MM.1S (cell line): ENCODE data around the gene ELF4.

Source experiments
- EZH2 ChIP-seq: fragments of 300-600 bp; sonication (generic); optimal IDR thresholded peaks from 2 replicates; pipeline ENCODE3; 2017; ENCODE audit warnings: low read depth, mild to moderate bottlenecking, antibody characterized with exemption, low read length, mixed read lengths
- EZH2phosphoT487 ChIP-seq: fragments of 300-600 bp; sonication (generic); IDR thresholded peaks from 2 replicates; pipeline ENCODE4 v1.6.1; 2018; ENCODE audit warnings: antibody characterized with exemption, low read length
- TF ChIP-seq, protein P1 (sequence below): fragments of 300-600 bp; sonication (generic); IDR thresholded peaks from 2 replicates; pipeline ENCODE4 v1.5.1; 2016; ENCODE audit warnings: antibody characterized with exemption, low read length, mixed read lengths

DNA sequence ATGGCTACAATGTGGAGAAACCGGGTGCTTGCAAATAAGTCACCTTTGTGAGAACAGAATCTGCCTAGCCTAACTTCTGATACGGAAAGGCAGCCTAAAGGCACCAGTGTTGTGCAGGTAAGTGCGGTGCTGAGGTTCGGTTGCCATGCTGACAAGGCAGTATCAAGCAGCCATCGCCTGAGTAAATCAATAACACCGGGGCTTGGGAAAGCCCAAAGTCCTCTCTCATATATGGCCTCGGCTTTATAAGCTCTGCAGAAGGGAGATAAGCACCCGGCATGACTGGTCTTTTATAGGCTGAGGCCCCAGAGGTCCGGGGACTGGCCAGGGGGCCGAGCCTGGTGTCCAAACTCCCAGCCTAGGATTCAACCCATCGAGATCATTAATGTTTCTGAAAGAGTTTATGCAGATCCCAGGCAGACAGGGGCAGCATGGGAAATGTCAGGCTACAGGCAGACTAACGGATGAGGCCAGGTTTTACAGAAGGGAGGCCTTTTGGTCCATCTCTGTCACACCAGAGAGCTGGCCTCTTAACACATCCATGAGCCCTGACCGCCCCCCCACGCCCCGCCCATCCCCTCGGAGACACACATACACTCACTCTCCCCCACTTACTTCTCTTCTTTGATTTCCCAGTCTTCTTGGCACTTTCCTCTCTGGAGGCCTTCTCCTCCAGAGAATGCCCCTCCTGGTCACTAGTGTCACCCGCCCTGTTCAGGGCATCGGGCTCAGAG lies 38.5 kb downstream of the ELF4 start:
- TF ChIP-seq, protein P1, sequence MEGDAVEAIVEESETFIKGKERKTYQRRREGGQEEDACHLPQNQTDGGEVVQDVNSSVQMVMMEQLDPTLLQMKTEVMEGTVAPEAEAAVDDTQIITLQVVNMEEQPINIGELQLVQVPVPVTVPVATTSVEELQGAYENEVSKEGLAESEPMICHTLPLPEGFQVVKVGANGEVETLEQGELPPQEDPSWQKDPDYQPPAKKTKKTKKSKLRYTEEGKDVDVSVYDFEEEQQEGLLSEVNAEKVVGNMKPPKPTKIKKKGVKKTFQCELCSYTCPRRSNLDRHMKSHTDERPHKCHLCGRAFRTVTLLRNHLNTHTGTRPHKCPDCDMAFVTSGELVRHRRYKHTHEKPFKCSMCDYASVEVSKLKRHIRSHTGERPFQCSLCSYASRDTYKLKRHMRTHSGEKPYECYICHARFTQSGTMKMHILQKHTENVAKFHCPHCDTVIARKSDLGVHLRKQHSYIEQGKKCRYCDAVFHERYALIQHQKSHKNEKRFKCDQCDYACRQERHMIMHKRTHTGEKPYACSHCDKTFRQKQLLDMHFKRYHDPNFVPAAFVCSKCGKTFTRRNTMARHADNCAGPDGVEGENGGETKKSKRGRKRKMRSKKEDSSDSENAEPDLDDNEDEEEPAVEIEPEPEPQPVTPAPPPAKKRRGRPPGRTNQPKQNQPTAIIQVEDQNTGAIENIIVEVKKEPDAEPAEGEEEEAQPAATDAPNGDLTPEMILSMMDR: no peak
- TF ChIP-seq EZH2 (no peak), EZH2phosphoT487 (no peak)
